ENCODE data around the gene NFIA.

Gene NFIA

GRCh38 chr1:61299463-61299862, 217.1 kb downstream of the NFIA start:
- no peak for DNase-seq (ENCODE audit: low read depth)

- no peak for DNase-seq (ENCODE audit: low read depth)
These were observed 218.5 kb downstream of the NFIA start for GRCh38 chr1:61300899-61301298.

GRCh38 chr1:61301824-61302657, 219.7 kb downstream of the NFIA start:
- DNase-seq (ENCODE audit: low read depth), result no peak

GRCh38 chr1:61307422-61308142, 225.2 kb downstream of the NFIA start:
- DNase-seq (ENCODE audit: low read depth), result no peak

GRCh38 chr1:61310057-61310456, 227.7 kb downstream of the NFIA start:
- no peak for DNase-seq (ENCODE audit: low read depth)

GRCh38 chr1:61310538-61310937, 228.2 kb downstream of the NFIA start:
- no peak for DNase-seq (ENCODE audit: low read depth)

GRCh38 chr1:61313906-61314422, 231.6 kb downstream of the NFIA start:
- DNase-seq (ENCODE audit: low read depth), result no peak

GRCh38 chr1:61315011-61315410, 232.7 kb downstream of the NFIA start:
- no peak for DNase-seq (ENCODE audit: low read depth)

GRCh38 chr1:61316493-61316892, 234.1 kb downstream of the NFIA start:
- DNase-seq (ENCODE audit: low read depth), result no peak

GRCh38 chr1:61318319-61319125, 236.2 kb downstream of the NFIA start:
- no peak for DNase-seq (ENCODE audit: low read depth)

GRCh38 chr1:61320575-61320974, 238.2 kb downstream of the NFIA start:
- DNase-seq (ENCODE audit: low read depth), result no peak

- no peak for DNase-seq (ENCODE audit: low read depth)
These were observed 239.8 kb downstream of the NFIA start for GRCh38 chr1:61322008-61322744.

GRCh38 chr1:61322769-61323168, 240.4 kb downstream of the NFIA start:
- no peak for DNase-seq (ENCODE audit: low read depth)

- DNase-seq (ENCODE audit: low read depth), result no peak
These were observed 241.4 kb downstream of the NFIA start for GRCh38 chr1:61323681-61324328.

GRCh38 chr1:61326713-61327112, 244.4 kb downstream of the NFIA start:
- DNase-seq (ENCODE audit: low read depth), result no peak

- DNase-seq (ENCODE audit: low read depth), result no peak
These were observed 245.1 kb downstream of the NFIA start for GRCh38 chr1:61327436-61327835.

- DNase-seq (ENCODE audit: low read depth), result no peak
These were observed 247.2 kb downstream of the NFIA start for GRCh38 chr1:61329556-61329955.

GRCh38 chr1:61330018-61330417, 247.7 kb downstream of the NFIA start:
- no peak for DNase-seq (ENCODE audit: low read depth)

GRCh38 chr1:61330571-61330970, 248.2 kb downstream of the NFIA start:
- no peak for DNase-seq (ENCODE audit: low read depth)

GRCh38 chr1:61332196-61332753, 249.9 kb downstream of the NFIA start:
- DNase-seq (ENCODE audit: low read depth), result no peak

- DNase-seq (ENCODE audit: low read depth), result no peak
These were observed 250.4 kb downstream of the NFIA start for GRCh38 chr1:61332796-61333195.

Data from activated gamma-delta T cell treated with anti-CD3 and anti-CD28 coated beads, Interleukin-2, amount 50 U/mL, for 16 hours (primary cell).